Pancreas (tissue), 10 donors: ENCODE data around the gene DHFR2. TPM values are rescaled to one million over a fixed set of nuclear protein-coding genes. Genes with fewer than 3 reads are reported as not detected.

Source experiments
- ATAC-seq, 4 donors: fragments of 200-7000 bp; cut with Tn5 transposase; one replicate each; pipeline versions ENCODE4 v1.8.0 to v1.9.1; 2020; ENCODE audit warnings: mild to moderate bottlenecking in 4 of 4, moderate library complexity in 4 of 4
- DNase-seq, 6 donors: peaks; one replicate each; pipeline ENCODE4 v3.0.0-alpha.2; 2020
- FAIRE-seq: peaks from 2 replicates; lab custom pipeline; 2012; peaks lifted over from hg19 to GRCh38; lab: Jason Lieb, UNC
- H3K27ac ChIP-seq, 4 donors: fragments of 200-600 bp; sonication (generic); 1 replicate in 3 of 4; 2 replicates in 1 of 4; pipeline versions ENCODE4 v1.5.0 to v1.8.0; 2020
- H3K27me3 ChIP-seq, 4 donors: fragments of 200-600 bp; one replicate each; pipeline ENCODE4 v1.8.0; 2021
- H3K36me3 ChIP-seq, 3 donors: fragments of 200-600 bp; sonication (generic) in 1 of 3; one replicate each; pipeline versions ENCODE4 v1.5.0 to v1.8.0; 2020 to 2021
- H3K4me1 ChIP-seq, 3 donors: fragments of 200-600 bp; one replicate each; pipeline ENCODE4 v1.8.0; 2021
- H3K4me3 ChIP-seq, 4 donors: fragments of 200-600 bp; sonication (generic) in 2 of 4; one replicate each; pipeline versions ENCODE4 v1.5.0 to v1.8.0; 2020 to 2021
- H3K9me3 ChIP-seq, 4 donors: fragments of 200-600 bp; one replicate each; pipeline ENCODE4 v1.8.0; 2021
- whole genome bisulfite sequencing, 2 donors: extraction: QIAGEN DNeasy Blood & Tissue Kit; methylation state at CpG; one replicate each; pipeline ENCODE4 v1.1.7; 2013; 5-methylcytosine and 5-hydroxymethylcytosine counted together
- intact Hi-C, 3 donors: fragments of 100-400 bp; cut with DNase I; formaldehyde crosslinking; loops; one replicate each; pipeline versions ENCODE4 v1.11.1 to v1.14.2; 2022
- polyA plus RNA-seq, 2 donors: library from polyadenylated mRNA; stranded (reverse); fragments of 200-250 nt; gene quantifications; one replicate each; pipeline ENCODE4 v1.2.3, GENCODE V29; 2013
- total RNA-seq, 6 donors: library from RNA; stranded (reverse); fragmentation: NEBNext Ultra II Directional in 4 of 6; extraction: Animal tissue kit (Norgen Biotek cat#: 25700) in 4 of 6; gene quantifications; one replicate each; pipeline versions ENCODE4 v1.2.1 to v1.2.4, GENCODE V29; 2021 to 2023
- TF ChIP-seq, protein P1 (sequence below), 4 donors: fragments of 200-600 bp; sonication (generic) in 3 of 4; IDR thresholded peaks; one replicate each; pipeline versions ENCODE4 v1.5.0 to v1.8.0; 2021; ENCODE audit warnings: antibody characterized with exemption in 4 of 4
- donor health status: healthy with polysubstance abuse.
- donor health status: DM: no; HTN: no; CAD: no; lungs with moderate emphysema.
- donor health status: DM: no; HTN: no; CAD: no.
- donor health status: control.
- donor health status: control.
- donor health status: Bipolar disorder and iron deficiency.
- donor health status: DM: yes; HTN: yes; CAD: no.
- donor health status: DM: no; HTN: no; CAD: no.
- donor health status: DM: no; HTN: no; CAD: no.
- donor health status: DM: yes; HTN: yes; CAD: no.

DHFR2 gene
- total and polyA plus RNA-seq, 8 donors, result 1.9 to 5.0 (median 3.7) TPM

- Histone ChIP-seq H3K4me3 (no peak overlapping the region), H3K27ac (no peak overlapping the region), H3K9me3 (no peaks in the 10 kb centered on the region), H3K27me3 (no peaks in the 10 kb centered on the region), H3K36me3 (no peaks in the 10 kb centered on the region), H3K4me1 (no peaks in the 10 kb centered on the region)
- ATAC-seq, result no peak
- intact Hi-C loops, result no loop called here
- TF ChIP-seq, protein P1, sequence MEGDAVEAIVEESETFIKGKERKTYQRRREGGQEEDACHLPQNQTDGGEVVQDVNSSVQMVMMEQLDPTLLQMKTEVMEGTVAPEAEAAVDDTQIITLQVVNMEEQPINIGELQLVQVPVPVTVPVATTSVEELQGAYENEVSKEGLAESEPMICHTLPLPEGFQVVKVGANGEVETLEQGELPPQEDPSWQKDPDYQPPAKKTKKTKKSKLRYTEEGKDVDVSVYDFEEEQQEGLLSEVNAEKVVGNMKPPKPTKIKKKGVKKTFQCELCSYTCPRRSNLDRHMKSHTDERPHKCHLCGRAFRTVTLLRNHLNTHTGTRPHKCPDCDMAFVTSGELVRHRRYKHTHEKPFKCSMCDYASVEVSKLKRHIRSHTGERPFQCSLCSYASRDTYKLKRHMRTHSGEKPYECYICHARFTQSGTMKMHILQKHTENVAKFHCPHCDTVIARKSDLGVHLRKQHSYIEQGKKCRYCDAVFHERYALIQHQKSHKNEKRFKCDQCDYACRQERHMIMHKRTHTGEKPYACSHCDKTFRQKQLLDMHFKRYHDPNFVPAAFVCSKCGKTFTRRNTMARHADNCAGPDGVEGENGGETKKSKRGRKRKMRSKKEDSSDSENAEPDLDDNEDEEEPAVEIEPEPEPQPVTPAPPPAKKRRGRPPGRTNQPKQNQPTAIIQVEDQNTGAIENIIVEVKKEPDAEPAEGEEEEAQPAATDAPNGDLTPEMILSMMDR (IDR thresholded peaks at IDR 0.05), result no peak
- no peak for DNase-seq
- FAIRE-seq, result no peak
- 93% methylated on average over 3 of the region's 3 CpGs for WGBS, 2 donors
Measured at GRCh38 chr3:94076055-94076454, 13.3 kb upstream of the DHFR2 start.

DNA sequence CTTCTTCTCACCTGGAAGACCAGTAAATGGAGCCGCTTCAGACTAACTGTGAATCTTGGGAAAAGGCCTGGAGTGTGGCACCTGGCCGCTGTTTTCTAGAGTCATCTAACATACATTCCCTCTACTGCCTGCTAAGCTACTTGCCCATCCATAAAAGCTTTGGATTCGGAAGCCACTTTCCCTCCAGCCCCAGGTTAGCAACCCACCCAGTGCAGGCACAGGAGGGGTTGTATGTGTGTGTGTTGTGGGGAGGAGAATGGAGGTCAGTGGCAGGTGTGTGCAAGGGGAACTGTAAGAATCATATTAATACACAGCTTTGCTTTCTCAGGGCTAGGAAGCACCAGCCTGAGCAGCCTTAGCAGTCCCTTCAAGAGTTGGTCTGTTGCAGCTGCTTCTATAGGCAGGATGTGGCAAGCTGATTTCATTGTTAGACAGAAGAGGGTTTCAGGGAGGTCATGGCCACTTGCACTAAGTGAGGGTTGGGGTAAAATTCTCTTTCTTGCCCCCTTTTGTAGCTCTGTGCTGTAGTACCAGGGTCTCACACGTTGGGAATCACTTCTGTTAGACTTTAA is 9.1 kb upstream of the DHFR2 start:
- FAIRE-seq, result no peak
- 58 to 63% methylated on average over 4 of the region's 4 CpGs for WGBS, 2 donors
- Histone ChIP-seq H3K4me3 (no peak overlapping the region), H3K27ac (no peak overlapping the region), H3K27me3 (no peaks in the 10 kb centered on the region), H3K36me3 (no peaks in the 10 kb centered on the region), H3K4me1 (peaks cover 0 to 3% (median 0%) of the 10 kb centered on the region in 3 donors), H3K9me3 (no peaks in the 10 kb centered on the region)
- intact Hi-C loops, result no loop called here
- DNase-seq, result no peak
- TF ChIP-seq, protein P1 (IDR thresholded peaks at IDR 0.05), result no peak
- peak in 1 of 4 donors; percentile 35 for ATAC-seq

- Histone ChIP-seq H3K4me3 (no peak overlapping the region), H3K9me3 (no peaks in the 10 kb centered on the region), H3K36me3 (no peaks in the 10 kb centered on the region), H3K4me1 (peaks cover 0 to 13% (median 8%) of the 10 kb centered on the region in 3 donors), H3K27me3 (no peaks in the 10 kb centered on the region), H3K27ac (no peak overlapping the region)
- FAIRE-seq (no peak), ATAC-seq (no peak), DNase-seq (no peak)
- TF ChIP-seq, protein P1 (IDR thresholded peaks at IDR 0.05), result no peak
- intact Hi-C loops, result no loop called here
- 94 to 96% methylated on average over 6 of the region's 6 CpGs for WGBS, 2 donors
Measured at GRCh38 chr3:94070341-94070911, 7.7 kb upstream of the DHFR2 start.

- DNase-seq (no peak), FAIRE-seq (peak; percentile 95), ATAC-seq (peak in 3 of 4 donors; percentile 54 to 67 (median 55))
- TF ChIP-seq, protein P1 (IDR thresholded peaks at IDR 0.05), result peak; percentile 34 to 56 (median 50)
- Histone ChIP-seq H3K9me3 (no peaks in the 10 kb centered on the region), H3K36me3 (no peaks in the 10 kb centered on the region), H3K4me1 (peaks cover 3 to 21% (median 16%) of the 10 kb centered on the region in 3 donors), H3K27ac (no peak overlapping the region), H3K27me3 (no peaks in the 10 kb centered on the region), H3K4me3 (no peak overlapping the region)
- intact Hi-C loops, result loop anchor here in 2 of 3 donors (10.0 kb wide), 2 partner anchors 55 to 65 kb away; no protein-coding TSS in a partner anchor
- 31 to 38% methylated on average over 4 of the region's 4 CpGs for WGBS, 2 donors
Measured at GRCh38 chr3:94069194-94069813, 6.6 kb upstream of the DHFR2 start.
